LHCN-M2 (cell line): ENCODE results near the gene USP13. TPM values are rescaled to one million over a fixed set of nuclear protein-coding genes. Genes with fewer than 3 reads are reported as not detected.

Source experiments
- total RNA-seq: library from RNA; depleted of rRNA; stranded (reverse); fragments of >200 nt; gene quantifications from 2 replicates; pipeline ENCODE4 v1.2.3, GENCODE V29; 2014; rRNA removed

Gene USP13
- total RNA-seq, 1 experiment from 2014 or later = 16.5 TPM

Other genes with a start within 250 kb of the USP13 start
- gene GNB4, start 201.6 kb upstream of the USP13 start, total RNA-seq = 42.7 and 46.2 TPM in 2 replicates
- gene ACTL6A, start 90.1 kb upstream of the USP13 start, total RNA-seq = 171 and 199 TPM in 2 replicates
- 33.8 and 41.8 TPM in 2 replicates for gene MRPL47, start 48.4 kb upstream of the USP13 start, total RNA-seq
- gene NDUFB5, start 48.2 kb upstream of the USP13 start, total RNA-seq = 110 and 117 TPM in 2 replicates